ENCODE results near the gene COX6A1.

DNA sequence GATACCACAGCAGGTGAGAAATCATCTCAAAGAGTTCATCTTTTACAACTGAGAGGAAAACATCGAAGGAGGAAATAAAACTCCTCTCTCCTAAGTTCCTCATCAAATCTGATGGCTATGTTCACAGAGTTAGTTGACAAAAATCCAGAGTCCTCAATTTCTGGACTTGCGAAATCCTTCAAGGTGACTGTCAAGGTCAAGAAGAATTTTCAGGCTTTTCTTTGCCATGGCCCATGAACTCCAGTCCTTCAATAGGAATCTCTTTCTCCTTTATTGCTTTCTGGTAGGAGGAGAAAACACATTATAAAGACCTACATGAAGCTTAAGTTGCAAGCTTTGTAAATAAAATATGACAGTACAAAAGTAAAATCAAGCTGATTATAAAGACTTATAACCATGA, 6.8 kb downstream of the COX6A1 start:
- TF ChIP-seq, protein P1, sequence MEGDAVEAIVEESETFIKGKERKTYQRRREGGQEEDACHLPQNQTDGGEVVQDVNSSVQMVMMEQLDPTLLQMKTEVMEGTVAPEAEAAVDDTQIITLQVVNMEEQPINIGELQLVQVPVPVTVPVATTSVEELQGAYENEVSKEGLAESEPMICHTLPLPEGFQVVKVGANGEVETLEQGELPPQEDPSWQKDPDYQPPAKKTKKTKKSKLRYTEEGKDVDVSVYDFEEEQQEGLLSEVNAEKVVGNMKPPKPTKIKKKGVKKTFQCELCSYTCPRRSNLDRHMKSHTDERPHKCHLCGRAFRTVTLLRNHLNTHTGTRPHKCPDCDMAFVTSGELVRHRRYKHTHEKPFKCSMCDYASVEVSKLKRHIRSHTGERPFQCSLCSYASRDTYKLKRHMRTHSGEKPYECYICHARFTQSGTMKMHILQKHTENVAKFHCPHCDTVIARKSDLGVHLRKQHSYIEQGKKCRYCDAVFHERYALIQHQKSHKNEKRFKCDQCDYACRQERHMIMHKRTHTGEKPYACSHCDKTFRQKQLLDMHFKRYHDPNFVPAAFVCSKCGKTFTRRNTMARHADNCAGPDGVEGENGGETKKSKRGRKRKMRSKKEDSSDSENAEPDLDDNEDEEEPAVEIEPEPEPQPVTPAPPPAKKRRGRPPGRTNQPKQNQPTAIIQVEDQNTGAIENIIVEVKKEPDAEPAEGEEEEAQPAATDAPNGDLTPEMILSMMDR (IDR thresholded peaks at IDR 0.05), result no peak
- no peak for TF ChIP-seq POLR2A (IDR thresholded peaks at IDR 0.05)

Measured in uterus (tissue), 2 donors.